HPDE6-E6E7 (cell line): ENCODE results near the gene ADAMTSL3.
"Not testable (repeated sequence)": the region's sequence is repeated elsewhere in the genome, so short reads cannot be mapped to it uniquely, and the experiment has no call there.

Experiments
- DNase-seq: peaks from one replicate; pipeline ENCODE4 v3.0.0; 2011; ENCODE audit warnings: missing footprints; ENCODE audit errors: extremely low spot score

ADAMTSL3 gene

DNA sequence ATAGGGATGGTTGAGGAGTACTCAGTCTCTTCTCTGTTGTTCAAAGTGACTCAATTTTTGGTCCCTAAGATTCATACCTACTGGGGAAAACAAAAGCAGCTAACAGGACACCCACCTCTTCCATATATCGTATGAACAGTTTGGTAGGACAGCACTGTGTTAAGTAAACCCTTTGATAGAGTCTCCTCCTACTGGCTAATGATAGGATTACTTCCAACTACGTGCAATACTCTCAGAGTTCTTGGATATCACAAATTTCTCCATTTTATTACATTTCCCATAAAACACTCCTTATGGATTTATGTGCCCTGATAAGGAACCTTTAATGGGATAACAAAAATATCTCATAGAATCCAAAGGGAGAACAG is 381.5 kb downstream of the ADAMTSL3 start:
- peak; percentile 32 for DNase-seq

DNA sequence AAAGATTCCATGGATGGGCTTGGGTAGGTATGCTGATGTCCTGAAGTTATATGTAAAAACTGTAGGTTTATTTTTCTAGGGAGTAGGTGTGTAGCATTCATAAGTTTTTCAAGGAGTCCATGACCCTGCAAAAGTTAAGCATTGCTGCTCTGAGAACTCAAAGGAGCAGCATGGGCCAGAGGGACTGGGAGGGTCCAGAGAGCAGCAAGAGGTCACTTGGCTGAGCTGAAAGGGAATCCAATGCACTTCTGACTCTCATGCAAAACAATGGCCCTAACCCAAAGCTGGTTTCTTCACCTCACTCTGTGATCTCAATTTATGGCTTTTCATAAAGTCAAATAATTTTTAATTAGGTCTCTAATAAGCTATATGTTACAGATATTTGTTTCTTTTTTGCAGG is 383.4 kb downstream of the ADAMTSL3 start:
- DNase-seq = no peak

DNA sequence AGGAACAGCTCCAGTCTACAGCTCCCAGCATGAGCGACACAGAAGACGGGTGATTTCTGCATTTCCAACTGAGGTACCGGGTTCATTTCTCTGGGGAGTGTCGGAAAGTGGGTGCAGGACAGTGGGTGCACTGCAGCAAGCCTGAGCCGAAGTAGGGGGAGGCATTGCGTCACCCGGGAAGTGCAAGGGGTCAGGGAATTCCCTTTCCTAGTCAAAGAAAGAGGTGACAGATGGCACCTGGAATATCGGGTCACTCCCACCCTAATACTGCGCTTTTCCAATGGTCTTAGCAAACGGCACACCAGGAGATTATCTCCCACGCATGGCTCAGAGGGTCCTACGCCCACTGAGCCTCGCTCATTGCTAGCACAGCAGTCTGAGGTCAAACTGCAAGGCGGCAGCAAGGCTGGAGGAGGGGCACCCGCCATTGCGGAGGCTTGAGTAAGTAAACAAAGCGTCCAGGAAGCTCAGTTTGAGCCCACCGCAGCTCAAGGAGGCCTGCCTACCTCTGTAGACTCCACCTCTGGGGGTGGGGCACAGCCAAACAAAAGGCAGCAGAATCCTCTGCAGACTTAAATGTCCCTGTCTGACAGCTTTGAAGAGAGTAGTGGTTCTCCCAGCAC is 388.6 kb downstream of the ADAMTSL3 start:
- DNase-seq = not testable (repeated sequence)

DNA sequence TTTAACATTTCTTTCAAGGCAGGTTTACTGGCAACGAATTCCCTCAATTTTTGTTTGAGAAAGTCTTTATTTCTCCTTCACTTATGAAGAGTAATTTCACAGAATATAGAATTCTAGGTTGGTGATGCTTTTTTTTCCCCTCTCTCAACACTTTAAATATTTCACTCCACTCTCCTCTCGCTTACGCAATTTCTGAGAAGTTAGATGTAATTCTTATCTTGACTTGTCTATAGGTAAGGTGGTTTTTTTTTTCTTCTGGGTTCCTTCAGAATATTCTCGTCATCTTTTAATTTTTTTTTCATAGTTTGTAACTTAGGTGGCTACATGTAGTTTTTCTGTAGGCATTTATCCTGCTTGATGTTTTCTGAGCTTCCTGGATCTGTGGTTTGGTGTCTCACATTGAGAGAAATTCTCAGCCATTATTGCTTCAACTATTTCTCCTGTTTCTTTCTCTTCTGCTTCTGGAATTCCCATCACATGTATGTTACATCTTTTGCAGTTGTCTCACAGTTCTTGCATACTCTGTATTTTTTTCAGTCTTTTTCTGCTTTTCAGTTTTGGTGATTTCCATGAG is 392.2 kb downstream of the ADAMTSL3 start:
- DNase-seq = no peak

DNA sequence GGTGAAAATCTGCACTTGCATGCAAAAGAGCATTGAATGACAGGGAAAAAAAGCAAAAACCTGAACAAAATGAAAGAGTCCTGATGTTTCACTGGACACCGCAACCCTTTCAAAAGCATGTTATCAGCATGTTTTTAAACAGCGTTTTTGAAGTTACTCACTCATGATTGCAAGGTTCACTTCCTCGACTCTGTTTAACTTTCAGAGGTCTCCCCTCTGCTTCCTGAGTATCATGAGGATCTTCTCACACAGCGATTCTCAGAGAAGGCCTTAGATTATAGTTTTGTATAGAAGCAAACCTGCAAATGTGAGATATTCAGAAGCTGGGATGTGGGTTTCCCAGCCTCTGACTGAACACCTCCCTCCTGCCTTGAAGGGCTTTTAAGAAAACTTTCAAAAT is 395.6 kb downstream of the ADAMTSL3 start:
- DNase-seq = not testable (repeated sequence)

DNA sequence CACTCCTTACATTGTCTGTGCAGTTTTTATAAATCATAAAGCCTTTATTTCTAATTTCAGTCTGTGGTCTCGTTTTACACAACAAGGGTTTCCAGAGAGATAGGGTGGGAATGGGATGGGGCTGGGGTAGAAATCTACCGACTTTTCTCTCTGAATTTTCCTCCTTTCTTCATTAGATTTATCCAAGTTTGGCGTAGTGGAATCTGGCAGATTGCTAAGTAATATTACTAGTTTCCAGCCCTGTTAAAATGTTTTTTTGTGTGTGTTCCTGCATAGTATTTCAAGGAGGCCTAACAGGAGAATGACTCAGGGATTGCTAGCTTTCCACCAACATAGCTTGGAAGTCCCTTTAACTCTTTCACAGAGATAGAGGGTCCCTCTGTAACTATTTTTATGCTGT is 396.2 kb downstream of the ADAMTSL3 start:
- DNase-seq = no peak

DNA sequence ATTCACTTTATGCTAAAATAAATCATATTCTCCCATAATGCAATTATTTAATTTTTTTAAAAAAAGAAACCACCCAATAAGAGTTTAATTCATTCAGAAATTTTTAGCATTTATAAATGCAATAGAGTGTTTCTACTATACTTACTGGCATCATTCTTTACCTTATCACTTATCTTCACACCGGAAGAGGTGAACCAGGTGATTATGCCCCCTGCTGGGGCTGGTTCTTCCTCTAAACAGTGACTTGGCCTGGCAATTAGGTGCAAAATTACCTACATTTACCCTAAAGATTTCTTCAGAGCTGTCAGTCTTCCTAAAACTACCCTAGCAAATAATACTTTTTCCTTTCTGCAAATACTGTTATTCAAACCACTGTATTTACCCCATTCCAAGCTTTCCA is 397.2 kb downstream of the ADAMTSL3 start:
- DNase-seq = not testable (repeated sequence)

DNA sequence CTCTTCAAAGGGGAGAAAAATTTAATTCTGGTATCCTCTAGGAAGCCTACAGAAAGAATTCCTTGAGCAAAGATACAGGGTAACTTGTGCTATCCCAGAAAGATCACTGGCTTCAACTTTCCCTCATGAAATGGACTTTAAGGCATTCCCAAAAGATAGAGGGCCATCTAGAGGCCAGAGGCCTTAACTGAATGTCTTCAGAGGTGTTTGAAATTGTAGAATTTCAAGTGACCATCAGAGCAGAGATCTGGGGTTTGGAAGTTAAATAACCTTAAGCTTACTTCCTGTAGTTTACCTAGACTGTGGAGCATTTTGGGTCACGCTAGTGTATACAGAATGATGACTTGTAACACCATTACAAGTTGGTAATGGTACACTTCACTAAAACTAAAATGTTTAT is 400.6 kb downstream of the ADAMTSL3 start:
- DNase-seq = not testable (repeated sequence)

DNA sequence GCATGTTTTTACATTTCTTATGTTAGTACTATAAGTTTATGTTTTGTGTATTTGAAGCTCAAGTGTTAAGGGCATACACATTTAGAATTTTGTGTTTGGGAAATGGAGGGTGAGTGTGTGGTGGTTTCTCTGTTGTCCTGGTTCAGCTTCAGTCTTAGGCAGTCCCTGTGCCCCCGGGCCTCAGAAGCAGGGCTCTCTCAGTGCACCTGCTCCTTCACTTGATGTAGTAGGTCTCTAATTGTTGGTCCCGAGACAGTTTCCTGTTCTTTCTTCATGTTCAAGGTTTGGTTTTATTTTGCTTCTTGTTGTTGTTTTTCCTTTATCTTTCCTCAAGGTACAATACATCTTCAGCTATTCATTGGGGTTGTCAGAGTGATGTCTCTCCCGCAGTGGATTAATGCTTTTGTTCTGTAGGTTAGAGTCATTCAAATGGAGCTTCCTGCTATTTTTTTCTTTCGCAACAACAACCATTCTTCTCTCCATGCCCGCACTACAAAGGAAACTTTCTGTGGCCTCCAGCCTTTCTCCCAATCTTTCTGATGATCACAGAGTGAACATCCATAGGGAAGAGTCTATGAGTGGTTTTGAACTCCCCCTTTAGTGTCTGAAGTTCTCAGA is 403.9 kb downstream of the ADAMTSL3 start:
- DNase-seq = no peak

DNA sequence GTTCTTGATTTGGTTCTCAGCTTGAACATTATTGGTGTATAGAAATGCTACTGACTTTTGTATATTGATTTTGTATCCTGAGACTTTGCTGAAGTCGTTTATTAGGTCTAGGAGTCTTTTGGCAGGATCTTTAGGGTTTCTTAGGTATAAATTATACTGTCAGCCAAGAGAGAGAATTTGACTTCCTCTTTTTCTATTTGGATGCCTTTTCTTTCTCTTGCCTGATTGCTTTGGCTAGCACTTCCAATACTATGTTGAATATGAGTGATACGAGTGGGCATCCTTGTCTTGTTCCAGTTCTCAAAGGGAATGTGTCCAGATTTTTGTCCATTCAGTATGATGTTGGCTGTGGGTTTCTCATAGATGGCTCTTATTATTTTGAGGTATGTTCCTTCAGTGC is 409.8 kb downstream of the ADAMTSL3 start:
- not testable (repeated sequence) for DNase-seq

DNA sequence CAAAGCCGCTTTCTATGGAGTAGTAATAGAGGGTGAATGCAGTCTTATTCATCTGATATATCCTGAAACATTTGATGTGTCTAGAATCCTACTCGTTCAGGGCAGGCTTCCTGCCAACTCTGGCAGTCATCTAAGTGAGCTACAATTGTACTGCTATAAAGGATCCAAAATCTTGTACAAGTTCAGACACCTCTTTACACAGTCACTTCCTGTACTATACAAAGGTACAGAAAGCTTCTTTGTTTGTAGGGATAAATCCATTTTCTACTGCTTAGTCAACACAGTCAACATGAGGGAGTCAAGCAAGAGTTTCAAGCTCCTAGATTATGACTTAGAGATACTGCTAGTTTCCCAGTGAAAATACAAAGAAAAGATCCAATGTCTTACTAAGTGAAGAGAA is 414.8 kb downstream of the ADAMTSL3 start:
- DNase-seq = peak; percentile 56

DNA sequence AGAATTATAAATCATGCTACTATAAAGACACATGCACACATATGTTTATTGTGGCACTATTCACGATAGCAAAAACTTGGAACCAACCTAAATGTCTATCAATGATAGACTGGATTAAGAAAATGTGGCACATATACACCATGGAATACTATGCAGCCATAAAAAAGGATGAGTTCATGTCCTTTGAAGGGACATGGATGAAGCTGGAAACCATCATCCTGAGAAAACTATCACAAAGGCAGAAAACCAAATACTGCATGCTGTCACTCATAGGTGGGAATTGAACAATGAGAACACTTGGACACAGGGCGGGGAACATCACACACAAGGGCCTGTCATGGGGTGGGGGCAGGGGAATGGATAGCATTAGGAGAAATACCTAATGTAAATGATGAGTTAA is 424.1 kb downstream of the ADAMTSL3 start:
- not testable (repeated sequence) for DNase-seq

DNA sequence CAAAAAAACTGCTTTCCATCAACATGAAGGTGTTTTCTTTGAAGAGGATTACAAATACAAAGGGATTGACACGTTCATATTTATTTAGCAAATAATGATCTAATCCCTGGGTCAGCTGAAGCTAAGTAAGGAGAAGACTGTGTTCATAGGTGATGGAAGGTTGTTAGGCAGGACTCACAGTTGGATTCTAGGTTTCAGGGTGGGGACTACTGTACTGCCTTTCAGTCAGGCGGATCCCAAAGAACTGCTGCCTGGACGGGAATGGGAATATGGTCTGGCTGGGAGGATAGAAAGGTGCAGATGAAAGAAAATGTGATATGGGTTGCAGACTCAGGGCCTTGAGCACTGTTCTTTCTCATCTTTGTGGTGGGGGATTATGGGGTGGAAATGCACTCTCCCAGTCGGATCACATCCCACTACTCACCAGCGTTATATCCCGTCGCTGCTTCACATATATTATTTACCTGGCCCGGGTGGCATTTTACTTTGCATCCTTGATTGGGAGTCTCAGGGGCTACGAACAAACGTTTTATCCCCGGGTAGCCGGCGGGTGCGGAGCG is 425.5 kb downstream of the ADAMTSL3 start:
- DNase-seq = not testable (repeated sequence)

DNA sequence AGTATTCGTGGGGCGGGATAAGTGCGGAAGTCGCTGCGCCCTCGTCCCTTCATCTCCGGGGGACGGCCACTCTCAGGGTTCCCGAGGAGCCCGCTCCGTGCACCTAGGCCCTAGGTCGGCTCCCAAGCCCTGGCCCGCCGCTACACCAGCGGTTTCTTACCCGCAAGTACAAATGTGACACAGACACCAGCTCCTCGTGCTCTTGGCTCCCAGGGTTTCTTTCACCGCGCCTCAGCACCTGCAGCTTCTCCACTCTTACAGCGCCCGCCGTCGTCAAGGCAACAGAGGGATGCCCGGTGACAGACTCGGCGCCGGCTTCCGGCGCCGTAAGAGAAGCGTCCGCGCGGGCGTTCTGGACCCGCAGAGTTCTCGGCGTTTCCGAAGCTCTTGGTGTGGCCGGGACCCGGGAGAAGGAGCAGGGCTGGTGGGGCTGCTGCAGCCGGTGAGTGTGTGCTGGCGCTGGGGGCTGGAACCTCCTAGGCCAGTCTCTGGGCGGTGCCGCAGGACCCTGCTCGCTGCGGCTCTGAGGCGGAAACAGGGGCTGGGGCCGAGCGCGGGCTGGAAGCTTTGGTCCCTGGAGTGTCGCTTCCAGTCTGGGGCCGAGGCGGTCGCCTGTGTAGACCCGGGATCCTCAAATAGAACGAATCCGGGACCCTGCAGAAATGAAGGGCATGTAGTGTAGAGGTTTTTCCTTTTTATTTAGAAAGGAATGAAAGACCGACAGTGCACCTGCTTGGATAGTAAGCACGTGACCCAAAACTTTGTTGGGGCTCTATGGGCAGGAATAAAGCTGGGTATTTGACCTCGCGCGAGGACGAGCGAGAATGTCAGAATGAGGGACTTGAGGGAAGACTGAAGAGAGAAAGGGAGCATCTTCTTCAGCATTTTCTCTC is 426.2 kb downstream of the ADAMTSL3 start:
- DNase-seq = no peak

DNA sequence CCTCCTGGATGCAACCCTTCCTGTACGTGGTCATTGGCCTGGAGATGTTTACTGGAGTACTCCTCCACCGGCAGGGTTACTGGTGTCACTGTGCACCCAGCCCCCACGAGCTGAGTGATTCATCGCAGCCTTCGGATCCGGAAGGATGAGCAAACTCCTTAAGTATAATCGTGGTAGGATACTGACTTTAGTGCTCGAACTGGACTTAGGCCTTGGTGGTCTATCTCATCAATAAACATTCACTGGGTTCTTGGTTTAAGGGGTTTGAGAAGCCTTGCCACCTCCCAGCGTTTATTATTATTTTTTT is 426.8 kb downstream of the ADAMTSL3 start:
- DNase-seq = not testable (repeated sequence)

DNA sequence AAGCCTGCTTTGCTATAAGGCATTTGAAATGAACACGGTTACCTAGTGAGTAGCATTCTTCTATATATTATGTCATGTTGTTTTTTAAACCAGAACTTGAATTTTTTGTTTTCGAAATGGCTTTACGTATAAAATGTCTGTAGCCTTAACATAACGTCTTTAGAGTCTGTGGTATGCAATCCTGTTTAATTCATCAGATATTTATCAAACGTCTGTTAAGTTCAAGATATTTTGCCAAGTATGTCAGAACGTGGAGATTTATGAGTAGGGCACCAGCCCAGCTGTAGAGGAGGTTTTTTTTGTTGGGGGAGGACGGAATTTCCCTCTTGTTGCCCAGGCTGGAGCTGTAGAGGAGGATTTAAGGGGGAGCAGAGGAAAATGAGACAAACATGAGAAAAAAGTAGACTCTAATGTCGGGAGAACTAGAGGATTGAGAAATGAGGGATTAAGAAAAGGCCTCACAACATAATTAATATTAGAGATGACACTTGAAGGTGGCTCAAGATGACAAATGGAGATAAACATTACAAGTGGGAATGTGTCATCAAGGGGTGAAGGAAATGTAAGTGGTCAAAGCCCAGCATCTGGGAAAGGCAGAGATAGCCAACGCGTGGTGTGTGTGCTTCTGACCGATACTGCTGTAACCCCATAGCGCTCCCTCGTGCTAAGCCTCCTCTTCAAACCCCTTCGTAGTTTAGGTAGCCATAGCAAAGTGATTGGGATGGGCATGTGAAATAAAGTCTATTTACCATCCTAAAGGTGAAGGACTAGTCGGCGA is 427.7 kb downstream of the ADAMTSL3 start:
- DNase-seq = no peak

DNA sequence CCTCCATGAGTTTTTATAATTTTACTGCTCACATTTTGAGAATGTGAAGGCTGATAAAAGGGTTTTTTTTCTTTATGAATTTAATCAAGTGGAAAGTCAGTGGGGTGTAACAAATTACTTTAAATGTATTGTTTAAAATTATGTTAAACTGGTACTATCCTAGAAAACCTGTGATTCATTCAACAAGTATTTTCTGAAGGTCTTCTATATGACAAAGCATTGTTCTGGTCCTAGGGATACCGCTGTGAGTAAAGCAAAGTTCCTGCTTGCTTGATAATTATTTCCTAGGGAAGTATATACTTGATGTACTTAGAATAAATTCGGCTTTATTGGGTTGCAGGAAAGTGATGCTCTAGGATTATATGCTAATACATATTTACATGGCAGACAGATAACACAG is 428.8 kb downstream of the ADAMTSL3 start:
- DNase-seq = no peak

DNA sequence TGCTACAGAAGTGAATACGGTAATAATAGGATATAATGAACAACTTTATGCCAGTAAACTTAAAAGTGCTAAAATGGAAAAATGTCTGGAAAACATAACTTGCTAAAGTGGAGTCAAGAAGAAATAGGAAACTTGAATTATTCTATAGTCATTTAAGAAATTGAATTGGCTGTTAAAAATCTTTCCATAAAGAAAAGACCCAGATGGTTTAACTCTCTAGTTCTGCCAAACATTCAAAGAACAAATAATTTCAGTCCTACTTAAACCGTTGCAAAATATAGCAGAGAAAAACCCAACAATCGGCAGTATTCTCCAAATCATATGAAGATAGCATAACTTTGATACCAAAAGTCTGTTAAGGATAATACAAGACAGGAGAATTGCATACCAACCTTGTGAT is 432.1 kb downstream of the ADAMTSL3 start:
- not testable (repeated sequence) for DNase-seq
